Fibroblast of the aortic adventitia (primary cell): ENCODE data around the gene SF3A1. TPM values are rescaled to one million over a fixed set of nuclear protein-coding genes. Genes with fewer than 3 reads are reported as not detected.

ENCODE experiments used
- DNase-seq: peaks from one replicate; pipeline ENCODE4 v3.0.0-alpha.2; 2010; ENCODE audit warnings: low read depth
- H3K4me3 ChIP-seq: 2 replicates; pipeline ENCODE4 v1.5.1; 2011; ENCODE audit warnings: low read depth, mild to moderate bottlenecking, control low read depth, low read length, moderate library complexity
- CTCF ChIP-seq: IDR thresholded peaks from 2 replicates; pipeline ENCODE4 v1.5.1; 2011; ENCODE audit warnings: mild to moderate bottlenecking, low read length, control low read depth, inconsistent platforms; ENCODE audit not compliant: insufficient read depth
- total RNA-seq: library from RNA; depleted of rRNA; stranded (reverse); fragments of >200 nt; gene quantifications from 2 replicates; pipeline ENCODE4 v1.2.3, GENCODE V29; 2012; ENCODE audit warnings: low replicate concordance

SF3A1 gene
- total RNA-seq, 1 donor = 43.7 TPM

GRCh38 chr22:30336752-30337460, 19.8 kb downstream of the SF3A1 start:
- no peak for DNase-seq
- no peak overlapping the region for H3K4me3 ChIP-seq
- no peak for TF ChIP-seq CTCF

GRCh38 chr22:30335236-30335635, 21.5 kb downstream of the SF3A1 start:
- no peak for DNase-seq
- no peak overlapping the region for H3K4me3 ChIP-seq
- no peak for TF ChIP-seq CTCF

GRCh38 chr22:30334646-30335045, 22.0 kb downstream of the SF3A1 start:
- TF ChIP-seq CTCF = no peak
- no peak overlapping the region for H3K4me3 ChIP-seq
- no peak for DNase-seq

- DNase-seq = no peak
- TF ChIP-seq CTCF = no peak
- H3K4me3 ChIP-seq = no peak overlapping the region
Observed at GRCh38 chr22:30333707-30334087, 23.0 kb downstream of the SF3A1 start.

- H3K4me3 ChIP-seq = no peak overlapping the region
- TF ChIP-seq CTCF = no peak
- DNase-seq = no peak
Observed at GRCh38 chr22:30332994-30333706, 23.5 kb downstream of the SF3A1 start.

- DNase-seq = no peak
- TF ChIP-seq CTCF = no peak
- H3K4me3 ChIP-seq = no peak overlapping the region
Observed at GRCh38 chr22:30332551-30332950, 24.1 kb downstream of the SF3A1 start.
